SW 1271 (cell line): ENCODE data around the gene PROKR1.
"Not testable (repeated sequence)": the region's sequence is repeated elsewhere in the genome, so short reads cannot be mapped to it uniquely, and the experiment has no call there.

ENCODE experiments used
- DNase-seq, 2 experiments: peaks; one replicate each; lab custom pipeline; 2025; lab: John Stamatoyannopoulos, UW

Gene PROKR1

GRCh38 chr2:68658266-68658665, 14.9 kb downstream of the PROKR1 start:
- DNase-seq = no peak

GRCh38 chr2:68659081-68659480, 15.7 kb downstream of the PROKR1 start:
- DNase-seq = no peak

- no peak for DNase-seq
Measured at GRCh38 chr2:68660658-68661057, 17.3 kb downstream of the PROKR1 start.

- DNase-seq = no peak
Measured at GRCh38 chr2:68662466-68662865, 19.1 kb downstream of the PROKR1 start.

GRCh38 chr2:68663371-68664156, 20.2 kb downstream of the PROKR1 start:
- no peak for DNase-seq

GRCh38 chr2:68667371-68667770, 24.0 kb downstream of the PROKR1 start:
- no peak for DNase-seq

- DNase-seq = no peak
Measured at GRCh38 chr2:68669651-68670050, 26.3 kb downstream of the PROKR1 start.

- no peak for DNase-seq
Measured at GRCh38 chr2:68671961-68672360, 28.6 kb downstream of the PROKR1 start.

GRCh38 chr2:68673631-68674030, 30.3 kb downstream of the PROKR1 start:
- DNase-seq = no peak

GRCh38 chr2:68675470-68675869, 32.1 kb downstream of the PROKR1 start:
- DNase-seq = no peak

GRCh38 chr2:68677837-68678236, 34.5 kb downstream of the PROKR1 start:
- DNase-seq = not testable (repeated sequence)

GRCh38 chr2:68679166-68679916, 36.0 kb downstream of the PROKR1 start:
- DNase-seq = not testable (repeated sequence)

GRCh38 chr2:68679917-68680267, 36.5 kb downstream of the PROKR1 start:
- not testable (repeated sequence) for DNase-seq

- DNase-seq = no peak
Measured at GRCh38 chr2:68684197-68684596, 40.8 kb downstream of the PROKR1 start.

- DNase-seq = no peak
Measured at GRCh38 chr2:68686178-68686577, 42.8 kb downstream of the PROKR1 start.

- no peak for DNase-seq
Measured at GRCh38 chr2:68687018-68687417, 43.6 kb downstream of the PROKR1 start.

GRCh38 chr2:68689553-68690537, 46.5 kb downstream of the PROKR1 start:
- DNase-seq = no peak

- DNase-seq = no peak
Measured at GRCh38 chr2:68690851-68691250, 47.5 kb downstream of the PROKR1 start.

GRCh38 chr2:68692511-68692910, 49.1 kb downstream of the PROKR1 start:
- DNase-seq = no peak

GRCh38 chr2:68693951-68694350, 50.6 kb downstream of the PROKR1 start:
- no peak for DNase-seq

GRCh38 chr2:68695971-68696370, 52.6 kb downstream of the PROKR1 start:
- DNase-seq = no peak

GRCh38 chr2:68696554-68696953, 53.2 kb downstream of the PROKR1 start:
- no peak for DNase-seq
